Upper lobe of left lung (tissue), 4 donors: ENCODE data around the gene NR5A1.

Experiments used
- EP300 ChIP-seq, 4 donors: sonication (generic); formaldehyde crosslinking; IDR thresholded peaks; one replicate each; pipeline ENCODE4 v1.5.1; 2017; ENCODE audit warnings: antibody characterized with exemption in 4 of 4, control low read depth in 2 of 4
- POLR2A ChIP-seq, 4 donors: fragments of 450-650 bp; IDR thresholded peaks; one replicate each; pipeline ENCODE4 v1.5.1; 2016 to 2017; ENCODE audit warnings: antibody characterized with exemption in 4 of 4, mild to moderate bottlenecking in 2 of 4
- POLR2AphosphoS5 ChIP-seq, 2 donors: sonication (generic); formaldehyde crosslinking; IDR thresholded peaks; one replicate each; pipeline ENCODE4 v1.5.1; 2017; ENCODE audit warnings: antibody characterized with exemption in 2 of 2
- TF ChIP-seq, protein P1 (sequence below), 6 experiments: fragments of 450-650 bp in 4 of 6; fragments of 200-600 bp in 2 of 6; sonication (generic) in 2 of 6; IDR thresholded peaks; one replicate each; pipeline ENCODE4 v1.5.1; 2016 to 2019; ENCODE audit warnings: antibody characterized with exemption in 6 of 6

DNA sequence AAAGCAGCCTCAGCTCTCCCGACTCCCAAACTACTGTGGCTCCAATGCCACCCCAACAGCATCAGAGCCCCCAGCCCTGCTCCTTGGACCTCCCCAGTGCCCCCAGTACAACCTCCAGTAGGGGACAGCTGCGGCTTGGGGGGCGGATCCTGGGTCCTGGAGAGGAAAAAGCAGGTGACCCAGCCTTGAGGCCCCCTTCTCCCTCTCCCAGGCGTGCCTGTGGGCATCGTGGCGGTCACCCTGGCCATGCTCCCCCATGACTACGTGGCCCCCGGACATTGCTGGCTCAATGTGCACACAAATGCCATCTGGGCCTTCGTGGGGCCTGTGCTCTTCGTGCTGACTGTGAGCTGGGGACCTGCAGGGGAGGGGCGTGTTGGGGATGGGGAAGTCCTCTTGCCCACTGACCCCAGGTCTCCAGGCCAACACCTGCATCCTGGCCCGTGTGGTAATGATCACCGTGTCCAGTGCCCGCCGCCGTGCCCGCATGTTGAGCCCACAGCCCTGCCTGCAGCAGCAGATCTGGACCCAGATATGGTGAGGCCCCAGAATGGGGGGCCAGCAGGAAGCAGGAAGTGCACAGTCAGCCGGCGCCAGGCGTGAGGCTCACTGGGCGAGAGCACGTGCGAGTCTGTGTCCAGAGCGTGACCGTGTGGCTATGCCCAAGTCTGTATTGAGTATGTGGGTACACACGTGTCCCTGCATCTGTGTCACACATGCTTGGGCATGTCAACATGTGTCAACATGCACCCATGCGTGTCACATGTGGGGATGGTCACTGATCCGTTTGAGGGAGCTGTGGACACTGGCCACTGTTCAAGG lies 38.0 kb downstream of the NR5A1 start:
- TF ChIP-seq, protein P1, sequence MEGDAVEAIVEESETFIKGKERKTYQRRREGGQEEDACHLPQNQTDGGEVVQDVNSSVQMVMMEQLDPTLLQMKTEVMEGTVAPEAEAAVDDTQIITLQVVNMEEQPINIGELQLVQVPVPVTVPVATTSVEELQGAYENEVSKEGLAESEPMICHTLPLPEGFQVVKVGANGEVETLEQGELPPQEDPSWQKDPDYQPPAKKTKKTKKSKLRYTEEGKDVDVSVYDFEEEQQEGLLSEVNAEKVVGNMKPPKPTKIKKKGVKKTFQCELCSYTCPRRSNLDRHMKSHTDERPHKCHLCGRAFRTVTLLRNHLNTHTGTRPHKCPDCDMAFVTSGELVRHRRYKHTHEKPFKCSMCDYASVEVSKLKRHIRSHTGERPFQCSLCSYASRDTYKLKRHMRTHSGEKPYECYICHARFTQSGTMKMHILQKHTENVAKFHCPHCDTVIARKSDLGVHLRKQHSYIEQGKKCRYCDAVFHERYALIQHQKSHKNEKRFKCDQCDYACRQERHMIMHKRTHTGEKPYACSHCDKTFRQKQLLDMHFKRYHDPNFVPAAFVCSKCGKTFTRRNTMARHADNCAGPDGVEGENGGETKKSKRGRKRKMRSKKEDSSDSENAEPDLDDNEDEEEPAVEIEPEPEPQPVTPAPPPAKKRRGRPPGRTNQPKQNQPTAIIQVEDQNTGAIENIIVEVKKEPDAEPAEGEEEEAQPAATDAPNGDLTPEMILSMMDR (IDR thresholded peaks at IDR 0.05) = no peak
- TF ChIP-seq EP300 (IDR thresholded peaks at IDR 0.05) (no peak), POLR2A (IDR thresholded peaks at IDR 0.05) (no peak), POLR2AphosphoS5 (IDR thresholded peaks at IDR 0.05) (no peak)
